Stimulated activated CD4-positive, alpha-beta T cell treated with anti-CD3 and anti-CD28 coated beads, Interleukin-1b, Interleukin-23, amount 100 ng/mL, for 24 hours (primary cell): ENCODE measurements around the gene MAP3K12.
"Not testable (repeated sequence)": the region's sequence is repeated elsewhere in the genome, so short reads cannot be mapped to it uniquely, and the experiment has no call there.

Experiments used
- DNase-seq, 4 experiments: peaks; one replicate each; pipeline ENCODE4 v3.0.0-alpha.2; 2020; ENCODE audit warnings: low read depth in 4 of 4, low spot score in 1 of 4

Gene MAP3K12

GRCh38 chr12:53499266-53500141 lies at the start of gene MAP3K12:
TSS of gene MAP3K12 (minus strand) at chr12:53499458. CDS start at chr12:53487391, 12,067 bp downstream.
- peak in 3 of 4 experiments; percentile 36 to 57 (median 53) for DNase-seq

- DNase-seq = not testable (repeated sequence)
These were observed 49.1 kb upstream of the MAP3K12 start for GRCh38 chr12:53548354-53548753.

- DNase-seq = peak in 3 of 4 experiments; percentile 2 to 30 (median 17)
These were observed 44.3 kb upstream of the MAP3K12 start for GRCh38 chr12:53543539-53543938.

GRCh38 chr12:53539526-53539925 lies 40.3 kb upstream of the MAP3K12 start:
- DNase-seq = no peak

GRCh38 chr12:53538209-53538689 lies 39.0 kb upstream of the MAP3K12 start:
- no peak for DNase-seq

GRCh38 chr12:53536962-53537361 lies 37.7 kb upstream of the MAP3K12 start:
- no peak for DNase-seq

- no peak for DNase-seq
These were observed 34.2 kb upstream of the MAP3K12 start for GRCh38 chr12:53533471-53533870.

- DNase-seq = no peak
These were observed 33.5 kb upstream of the MAP3K12 start for GRCh38 chr12:53532524-53533445.

GRCh38 chr12:53532021-53532420 lies 32.8 kb upstream of the MAP3K12 start:
- DNase-seq = no peak

GRCh38 chr12:53530920-53531319 lies 31.7 kb upstream of the MAP3K12 start:
- DNase-seq = no peak

- no peak for DNase-seq
These were observed 30.8 kb upstream of the MAP3K12 start for GRCh38 chr12:53530061-53530460.

- no peak for DNase-seq
These were observed 25.2 kb upstream of the MAP3K12 start for GRCh38 chr12:53524476-53524875.

GRCh38 chr12:53523131-53523530 lies 23.9 kb upstream of the MAP3K12 start:
- no peak for DNase-seq

GRCh38 chr12:53518381-53518780 lies 19.1 kb upstream of the MAP3K12 start:
- DNase-seq = no peak

GRCh38 chr12:53516758-53517455 lies 17.6 kb upstream of the MAP3K12 start:
- DNase-seq = no peak

GRCh38 chr12:53515291-53515680 lies 16.0 kb upstream of the MAP3K12 start:
- no peak for DNase-seq

- no peak for DNase-seq
These were observed 15.5 kb upstream of the MAP3K12 start for GRCh38 chr12:53514628-53515290.

GRCh38 chr12:53513712-53514410 lies 14.6 kb upstream of the MAP3K12 start:
- no peak for DNase-seq

GRCh38 chr12:53510181-53510812 lies 11.0 kb upstream of the MAP3K12 start:
- DNase-seq = no peak
